Testis (tissue), 2 donors: Measurements from ENCODE around the gene DCLK2.

Source experiments
- CTCF ChIP-seq, 3 experiments: fragments of 450-650 bp in 2 of 3; fragments of 200-600 bp in 1 of 3; sonication (generic) in 1 of 3; IDR thresholded peaks; one replicate each; pipeline ENCODE4 v1.5.1; 2016 to 2019; ENCODE audit warnings: antibody characterized with exemption in 3 of 3, mild to moderate bottlenecking in 2 of 3, moderate library complexity in 1 of 3
- POLR2A ChIP-seq: fragments of 450-650 bp; IDR thresholded peaks from one replicate; pipeline ENCODE4 v1.6.1; 2017; ENCODE audit warnings: antibody characterized with exemption, mild to moderate bottlenecking, moderate library complexity

- TF ChIP-seq POLR2A = no peak
- TF ChIP-seq CTCF (IDR thresholded peaks at IDR 0.05) = no peak
These were observed 39.4 kb downstream of the DCLK2 start for GRCh38 chr4:150117629-150118028.
